GM12865 (cell line): ENCODE data around the gene PARVA.

Experiments
- DNase-seq: peaks from one replicate; pipeline ENCODE4 v3.0.0; 2010; ENCODE audit warnings: low read depth
- H3K4me3 ChIP-seq: 2 replicates; pipeline ENCODE4 v1.5.1; 2011; ENCODE audit warnings: mild to moderate bottlenecking, low read depth, low read length, control low read depth
- CTCF ChIP-seq: IDR thresholded peaks from 2 replicates; pipeline ENCODE4 v1.5.1; 2011; ENCODE audit warnings: low read length, control low read depth, low read depth, inconsistent platforms; ENCODE audit not compliant: insufficient read depth; ENCODE audit errors: missing control alignments

Gene PARVA

DNA sequence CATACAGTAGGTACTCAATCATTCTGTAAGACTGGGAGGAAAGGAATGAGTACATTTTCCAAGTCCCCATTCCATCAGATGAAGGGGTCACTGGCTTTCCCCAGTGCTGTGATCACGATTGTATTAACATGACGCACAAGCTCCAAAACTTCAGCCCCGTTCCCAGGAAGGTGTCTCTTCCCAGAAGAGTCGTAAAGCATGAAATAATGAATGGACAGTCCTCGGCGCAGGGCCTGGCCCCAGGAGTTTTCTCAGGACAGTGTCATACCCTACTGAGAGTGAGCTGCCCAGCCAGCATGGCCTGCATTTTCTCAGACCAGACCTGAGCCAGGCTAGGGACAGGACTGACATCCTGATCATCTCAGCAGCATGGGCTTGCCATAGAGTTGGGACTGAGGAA, 80.7 kb downstream of the PARVA start:
- TF ChIP-seq CTCF = no peak

DNA sequence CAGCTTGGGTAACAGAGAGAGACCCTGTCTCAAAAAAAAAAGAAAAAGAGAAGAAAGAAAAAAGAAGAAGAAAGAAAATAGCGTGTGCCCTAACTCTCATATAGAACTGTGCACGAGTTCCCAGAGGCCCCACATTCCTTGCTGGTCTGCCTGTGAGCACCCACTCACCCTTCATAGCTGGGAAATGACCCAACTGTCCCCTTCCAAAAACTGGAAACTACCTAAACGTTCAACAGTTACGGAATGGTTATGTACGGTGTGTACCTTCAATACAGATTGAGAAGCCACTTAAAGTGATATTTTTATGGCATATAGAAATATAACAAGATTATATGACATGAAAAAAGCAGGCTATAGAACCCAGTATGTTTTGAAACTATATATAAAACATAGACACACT, 82.0 kb downstream of the PARVA start:
- DNase-seq = no peak
- no peak for TF ChIP-seq CTCF
- H3K4me3 ChIP-seq = no peak overlapping the region

More for the DNA sequence above, 80.7 kb downstream of the PARVA start:
- H3K4me3 ChIP-seq = no peak overlapping the region
- DNase-seq = no peak

GRCh38 chr11:12459865-12460444, 82.6 kb downstream of the PARVA start:
- H3K4me3 ChIP-seq = no peak overlapping the region
- no peak for TF ChIP-seq CTCF
- no peak for DNase-seq

DNA sequence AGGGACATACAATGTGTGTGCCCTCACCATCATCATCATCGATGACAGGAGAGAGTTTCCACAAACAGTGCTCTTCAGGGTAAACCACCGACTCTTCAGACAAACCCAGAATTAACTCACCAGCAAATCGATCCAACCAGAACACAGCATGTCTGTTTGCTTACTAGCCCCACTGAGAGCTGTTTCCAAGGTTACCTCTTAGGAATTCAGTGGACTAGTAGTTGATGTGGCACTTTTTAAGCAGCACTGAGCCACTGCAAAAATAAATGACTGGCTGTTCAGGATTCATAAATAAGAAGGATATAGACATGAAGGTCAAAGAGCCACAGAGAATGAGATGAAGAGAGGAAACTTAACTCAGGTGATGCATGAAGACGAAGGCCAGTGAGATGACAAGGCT, 83.1 kb downstream of the PARVA start:
- H3K4me3 ChIP-seq = no peak overlapping the region
- no peak for TF ChIP-seq CTCF
- DNase-seq = no peak

DNA sequence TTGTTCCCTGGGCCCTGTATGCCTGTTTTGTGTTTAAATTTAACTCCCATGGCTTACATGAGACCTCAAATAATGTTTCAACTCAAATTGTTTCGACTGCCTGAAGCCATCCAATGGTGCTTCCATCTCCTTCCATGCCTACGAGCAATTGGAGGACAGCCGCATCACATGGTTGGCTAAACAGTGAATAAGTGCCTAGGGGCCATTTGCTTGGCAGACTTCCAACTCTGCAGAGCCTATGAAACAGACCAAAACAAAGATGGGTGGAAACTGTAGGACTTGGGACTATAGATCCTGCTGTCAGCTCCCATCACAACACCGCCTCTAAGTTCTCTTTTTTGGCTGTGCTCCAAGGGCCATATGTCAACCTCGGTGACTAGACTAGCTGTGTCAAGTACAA, 84.1 kb downstream of the PARVA start:
- no peak for TF ChIP-seq CTCF
- no peak overlapping the region for H3K4me3 ChIP-seq
- no peak for DNase-seq

DNA sequence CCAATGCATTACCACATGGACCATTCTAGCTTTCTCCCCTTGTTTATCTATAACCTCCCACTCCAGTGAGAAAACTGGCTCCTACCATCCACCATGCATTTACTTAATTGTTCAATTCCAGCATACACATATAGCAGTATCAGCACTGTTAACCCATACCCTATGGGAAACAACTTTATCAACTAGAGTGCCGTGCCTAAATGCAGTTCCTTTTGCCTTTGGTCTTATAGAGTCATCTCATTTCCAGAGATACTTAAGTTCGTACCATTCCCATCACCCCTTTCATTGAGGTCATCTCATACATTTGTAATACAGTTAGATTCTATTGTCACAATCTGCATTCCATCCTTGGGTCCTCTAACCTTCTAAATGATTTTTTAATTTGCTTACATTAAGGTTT, 86.9 kb downstream of the PARVA start:
- TF ChIP-seq CTCF = no peak
- H3K4me3 ChIP-seq = no peak overlapping the region
- DNase-seq = no peak

- TF ChIP-seq CTCF = no peak
- no peak overlapping the region for H3K4me3 ChIP-seq
- DNase-seq = no peak
Observed at GRCh38 chr11:12465332-12465731, 88.0 kb downstream of the PARVA start.
